NCI-H1417 treated with DMSO at 0.1 percent for 48 hours (cell line): Measurements from ENCODE around the gene KDM4C.
"Not testable (repeated sequence)": the region's sequence is repeated elsewhere in the genome, so short reads cannot be mapped to it uniquely, and the experiment has no call there.

Experiments used
- DNase-seq: peaks from one replicate; lab custom pipeline; 2025; lab: John Stamatoyannopoulos, UW

KDM4C gene

DNA sequence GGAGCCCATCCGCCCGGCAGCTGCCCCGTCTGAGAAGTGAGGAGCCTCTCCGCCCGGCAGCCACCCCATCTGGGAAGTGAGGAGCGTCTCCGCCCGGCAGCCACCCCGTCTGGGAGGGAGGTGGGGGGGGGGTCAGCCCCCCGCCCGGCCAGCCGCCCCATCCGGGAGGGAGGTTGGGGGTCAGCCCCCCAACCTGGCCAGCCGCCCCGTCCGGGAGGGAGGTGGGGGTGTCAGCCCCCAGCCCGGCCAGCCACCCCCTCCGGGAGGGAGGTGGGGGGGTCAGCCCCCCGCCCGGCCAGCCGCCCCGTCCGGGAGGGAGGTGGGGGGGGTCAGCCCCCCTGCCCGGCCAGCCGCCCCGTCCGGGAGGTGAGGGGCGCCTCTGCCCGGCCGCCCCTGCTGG is 49.9 kb downstream of the KDM4C start:
- not testable (repeated sequence) for DNase-seq

DNA sequence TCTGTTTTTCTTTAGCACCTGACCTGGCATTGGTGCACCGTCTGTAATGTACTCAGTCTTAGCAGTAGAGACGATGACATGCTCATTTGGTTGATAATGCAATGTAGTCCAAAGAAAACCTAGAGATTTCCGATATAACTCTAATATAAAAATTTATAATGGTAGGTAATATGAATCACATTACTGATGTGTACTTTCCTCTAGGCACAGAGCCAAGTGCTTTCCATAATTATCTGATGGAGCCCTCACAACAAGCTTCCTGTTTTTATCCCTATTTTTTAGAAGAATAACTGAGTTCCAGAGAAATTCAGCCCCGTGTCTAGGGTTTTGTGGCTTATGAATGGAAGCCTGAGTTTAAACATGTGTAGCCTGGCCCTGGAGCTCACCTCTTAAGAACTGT is 53.7 kb downstream of the KDM4C start:
- no peak for DNase-seq

DNA sequence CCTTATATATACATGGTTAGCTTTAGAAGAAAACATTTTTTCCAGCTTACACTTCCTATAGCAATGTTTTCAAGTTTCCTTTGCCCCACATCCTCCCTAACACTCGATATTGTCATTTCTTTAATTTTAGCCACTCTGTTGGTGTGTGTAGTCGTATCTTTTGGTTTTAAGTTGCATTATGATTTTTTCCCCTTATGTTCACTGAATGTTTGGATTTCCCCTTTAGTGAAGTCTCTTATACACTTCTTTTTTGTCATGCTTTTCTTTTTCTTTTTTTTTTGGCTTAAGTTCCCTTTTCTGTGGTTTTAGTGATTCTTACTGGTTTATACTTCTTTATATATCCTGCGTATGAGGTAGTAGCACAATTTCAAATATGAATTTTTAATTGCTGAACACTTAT is 58.8 kb downstream of the KDM4C start:
- DNase-seq, result no peak

DNA sequence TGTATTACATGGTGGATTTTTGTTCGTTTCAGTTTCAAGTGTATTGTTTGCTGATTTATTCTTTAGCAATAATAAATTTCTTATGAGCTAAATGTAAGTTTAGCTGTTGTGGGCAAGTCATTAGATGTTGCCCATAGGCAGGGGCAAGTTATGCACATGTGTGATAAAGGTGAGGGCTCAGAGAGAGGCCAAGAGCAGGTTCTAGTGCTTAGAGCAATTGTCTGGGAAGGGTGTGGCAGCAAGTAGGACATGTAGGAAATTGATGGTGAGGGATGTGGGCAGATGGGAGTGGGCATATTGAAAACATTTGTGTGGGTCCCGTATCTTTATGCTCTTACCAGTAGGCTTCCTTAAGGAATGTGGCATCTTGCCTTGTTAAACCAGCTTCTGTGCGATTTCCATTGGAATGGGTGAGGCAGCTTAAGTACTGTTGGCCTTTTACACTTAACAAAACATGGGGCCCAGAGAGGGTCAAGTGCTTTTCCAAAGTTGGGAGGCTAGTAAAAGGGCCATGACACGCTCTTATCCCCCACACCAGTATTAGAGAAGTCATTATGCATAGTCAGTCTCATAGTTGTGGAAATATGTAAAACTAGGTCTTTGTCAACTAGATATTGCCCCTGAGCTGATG is 60.6 kb downstream of the KDM4C start:
- no peak for DNase-seq

DNA sequence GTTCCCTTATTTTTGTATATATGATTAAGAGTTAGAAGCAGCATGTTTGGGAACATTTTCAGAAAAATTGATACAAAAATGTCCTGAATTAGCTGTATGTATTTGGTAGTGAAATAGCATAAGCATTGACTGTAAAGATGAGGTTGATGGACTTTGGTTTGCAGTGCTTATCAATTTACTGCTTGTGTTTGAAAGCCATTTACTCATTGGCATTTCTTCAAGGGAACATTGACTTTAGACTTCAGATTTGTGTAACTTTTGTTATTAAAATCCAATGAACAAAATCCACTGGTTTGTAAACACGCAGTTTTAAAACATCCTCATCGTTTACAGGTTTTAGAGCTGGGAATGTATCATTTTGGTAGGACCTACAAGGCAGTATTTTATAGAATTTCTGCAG is 61.3 kb downstream of the KDM4C start:
- DNase-seq, result no peak

DNA sequence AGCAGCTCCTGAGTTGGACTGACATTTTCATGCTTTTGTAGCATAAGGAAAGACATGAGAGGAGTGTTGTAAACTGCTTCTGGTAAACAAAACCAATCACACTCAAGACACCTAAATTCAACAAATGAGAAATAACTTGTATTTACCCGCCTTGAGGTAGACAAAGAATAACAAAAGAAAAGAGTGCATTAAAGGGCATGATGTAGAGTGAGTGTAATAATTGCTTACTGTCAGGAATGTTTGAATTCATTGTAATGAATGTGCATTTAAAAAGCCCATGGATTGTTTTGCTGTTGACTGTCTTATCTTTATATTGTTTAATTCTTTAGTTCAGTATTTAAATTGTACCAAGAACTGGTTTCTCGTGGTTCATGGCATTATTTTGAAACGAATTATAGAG is 61.8 kb downstream of the KDM4C start:
- DNase-seq, result no peak

DNA sequence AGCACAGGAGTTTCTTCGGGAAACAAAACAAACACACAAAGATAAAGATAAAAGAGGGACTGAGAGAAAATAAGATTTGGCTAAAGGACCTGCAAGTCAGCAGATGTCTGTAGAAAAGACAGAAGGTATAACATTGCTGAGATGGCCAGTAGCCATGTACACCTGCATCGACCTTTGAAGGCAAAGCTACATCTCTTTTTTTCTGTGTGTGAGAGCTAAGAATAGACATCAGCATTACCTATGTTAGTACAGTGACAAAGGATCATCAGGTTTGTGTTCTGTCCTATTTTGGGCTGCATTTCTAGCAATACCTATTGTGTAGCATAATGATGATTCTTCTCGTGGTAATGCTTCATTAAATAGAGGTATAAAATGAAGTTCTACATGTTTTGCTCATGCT is 64.9 kb downstream of the KDM4C start:
- DNase-seq, result no peak

DNA sequence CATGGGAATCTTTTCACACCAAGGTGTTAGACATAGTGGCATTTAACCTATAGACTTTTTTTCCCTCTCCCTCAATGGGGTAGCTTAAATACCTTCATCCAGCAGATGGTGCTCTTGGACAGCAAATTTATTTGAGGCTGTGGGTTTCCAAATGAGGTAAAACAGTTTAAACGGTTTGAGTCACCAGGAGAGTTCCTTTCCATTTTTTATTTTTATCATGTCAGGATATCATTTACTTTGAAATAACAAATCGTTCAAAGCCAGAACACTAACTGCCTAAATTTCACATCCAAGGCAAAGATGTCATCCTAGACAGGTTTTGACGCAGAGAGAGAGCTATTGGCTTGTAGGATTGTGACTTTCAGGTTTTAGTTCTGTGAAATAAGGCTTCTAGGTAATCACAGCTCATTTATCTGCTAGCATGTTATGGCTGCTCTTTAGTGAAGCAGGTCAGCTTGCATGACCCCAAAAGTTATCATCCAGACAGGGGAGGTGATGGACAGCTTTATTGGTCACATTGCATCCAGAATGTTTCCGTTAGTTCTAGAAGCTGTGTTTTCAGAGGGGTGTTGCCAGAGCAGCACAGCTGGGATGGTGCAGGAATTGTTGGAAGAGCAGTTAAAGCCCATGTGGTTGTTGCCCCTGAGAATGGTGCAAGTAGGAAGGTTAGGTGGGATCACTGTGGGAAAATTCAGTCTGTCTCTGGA is 69.8 kb downstream of the KDM4C start:
- DNase-seq, result peak; percentile 11

DNA sequence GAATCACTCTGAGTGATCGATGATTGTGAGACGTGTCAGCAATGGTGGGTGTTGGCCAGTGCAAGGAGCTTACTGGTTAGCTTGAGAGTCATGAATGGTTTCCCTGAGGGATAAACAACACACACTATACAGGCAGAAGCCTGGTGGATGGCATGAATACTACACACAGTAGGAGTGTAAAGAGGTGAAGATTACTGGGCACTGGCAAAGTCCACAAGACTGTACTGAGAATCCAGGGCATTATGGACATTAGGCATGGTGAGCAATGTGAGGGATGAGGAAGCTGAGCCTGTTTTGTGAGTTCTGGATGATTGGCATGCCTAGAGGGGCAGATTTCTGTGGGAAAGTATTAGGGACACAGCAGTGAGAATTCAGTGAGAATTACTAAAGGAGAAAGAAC is 71.3 kb downstream of the KDM4C start:
- DNase-seq, result no peak

DNA sequence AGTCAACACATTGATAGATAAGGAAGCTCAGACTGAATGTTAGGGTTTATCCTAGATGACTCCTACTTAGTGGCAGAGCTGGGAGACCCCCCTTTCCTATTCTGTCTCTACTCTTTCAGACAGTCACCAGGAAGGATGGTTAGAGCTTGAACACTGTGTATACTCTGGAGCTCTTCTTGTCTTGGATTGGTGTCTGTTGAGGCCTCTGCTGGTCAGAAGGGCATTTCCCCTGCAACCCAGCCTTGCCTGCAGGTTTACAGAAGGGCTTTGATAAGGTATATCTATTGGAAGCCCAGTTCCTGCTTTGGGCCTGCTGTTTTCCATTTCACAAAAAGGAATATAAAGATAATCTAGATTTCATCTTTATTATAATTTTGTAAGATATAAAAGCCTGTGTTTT is 71.8 kb downstream of the KDM4C start:
- DNase-seq, result no peak

DNA sequence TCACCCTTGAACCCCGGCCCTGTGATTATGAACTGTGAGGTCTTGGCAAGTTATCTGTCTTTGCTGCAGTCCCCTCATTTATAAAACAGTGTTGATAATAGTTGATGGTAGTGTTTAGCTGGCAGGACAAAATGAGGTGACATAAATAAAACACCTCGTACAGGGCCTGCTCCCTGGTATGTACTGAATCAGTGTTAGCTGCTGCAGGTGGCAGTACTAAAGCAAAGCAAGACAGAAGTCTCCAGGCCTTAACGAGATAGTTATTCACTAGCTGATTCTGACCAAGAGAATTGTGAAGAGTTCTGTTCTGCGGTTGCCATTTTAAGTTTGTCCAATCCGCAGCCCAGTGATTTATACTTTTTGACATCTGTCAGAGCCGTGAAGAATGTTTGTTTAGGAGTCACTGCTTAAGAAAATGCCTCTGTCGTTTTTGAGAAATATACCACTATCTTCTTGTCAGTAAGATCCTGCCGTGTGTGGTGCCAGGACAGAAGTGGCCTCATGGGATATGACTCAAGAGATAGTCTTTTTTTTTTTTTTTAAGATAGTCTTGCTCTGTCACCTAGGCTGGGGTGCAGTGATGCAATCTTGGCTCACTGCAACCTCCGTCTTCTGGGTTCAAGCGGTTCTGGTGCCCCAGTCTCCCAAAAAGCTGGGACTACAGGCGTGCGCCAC is 75.9 kb downstream of the KDM4C start:
- no peak for DNase-seq

DNA sequence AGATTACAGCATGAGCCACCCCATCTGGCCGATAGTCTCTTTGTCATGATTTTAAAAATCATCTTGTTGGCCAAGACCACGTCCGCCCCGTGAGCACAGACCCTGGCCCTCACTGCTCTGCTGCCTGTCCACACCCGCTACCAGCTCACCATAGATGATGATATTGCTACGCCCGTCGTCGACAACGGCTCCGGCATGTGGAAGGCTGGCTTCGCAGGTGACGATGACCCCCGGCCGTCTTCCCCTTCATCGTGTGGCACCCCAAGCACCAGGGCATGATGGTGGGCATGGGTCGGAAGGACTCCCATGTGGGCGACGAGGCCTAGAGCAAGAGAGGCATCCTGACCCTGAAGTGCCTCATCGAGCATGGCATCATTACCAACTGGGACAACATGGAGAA is 76.5 kb downstream of the KDM4C start:
- no peak for DNase-seq

DNA sequence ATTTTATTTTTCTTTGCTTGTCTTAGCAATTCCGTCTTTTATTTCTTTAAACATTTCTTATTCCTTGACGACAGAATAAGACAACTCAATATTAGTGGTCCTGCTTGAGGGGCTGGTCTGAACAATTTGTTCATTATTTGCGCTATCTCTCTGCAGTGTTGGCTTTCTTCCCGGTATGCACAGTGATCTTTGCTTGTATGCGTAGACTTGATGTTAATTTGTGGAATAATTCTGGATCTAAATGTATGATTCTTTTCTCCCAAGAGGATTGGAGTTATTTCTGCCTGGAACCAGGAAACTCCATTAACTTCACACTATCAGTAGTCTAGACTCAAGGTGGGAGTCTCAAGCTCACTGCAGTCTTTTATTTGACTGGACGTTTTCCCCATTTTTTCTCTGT is 80.4 kb downstream of the KDM4C start:
- no peak for DNase-seq

DNA sequence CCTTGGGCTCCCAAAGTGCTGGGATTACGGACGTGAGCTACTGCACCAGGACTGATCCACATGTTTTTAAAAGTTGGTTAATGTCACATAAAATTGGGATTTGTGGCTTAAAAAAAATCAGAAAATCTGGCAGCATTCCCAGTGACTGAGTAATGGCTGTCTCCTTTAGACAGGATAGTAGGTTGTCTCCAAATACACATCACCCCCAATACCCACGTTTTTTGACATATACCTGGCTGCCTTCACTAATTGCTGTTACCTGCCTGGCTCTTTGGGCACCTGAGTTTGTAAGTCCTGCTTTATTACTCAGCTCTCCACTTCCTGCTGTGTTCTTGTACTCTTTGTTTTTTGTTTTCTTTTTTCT is 84.8 kb downstream of the KDM4C start:
- DNase-seq, result no peak

DNA sequence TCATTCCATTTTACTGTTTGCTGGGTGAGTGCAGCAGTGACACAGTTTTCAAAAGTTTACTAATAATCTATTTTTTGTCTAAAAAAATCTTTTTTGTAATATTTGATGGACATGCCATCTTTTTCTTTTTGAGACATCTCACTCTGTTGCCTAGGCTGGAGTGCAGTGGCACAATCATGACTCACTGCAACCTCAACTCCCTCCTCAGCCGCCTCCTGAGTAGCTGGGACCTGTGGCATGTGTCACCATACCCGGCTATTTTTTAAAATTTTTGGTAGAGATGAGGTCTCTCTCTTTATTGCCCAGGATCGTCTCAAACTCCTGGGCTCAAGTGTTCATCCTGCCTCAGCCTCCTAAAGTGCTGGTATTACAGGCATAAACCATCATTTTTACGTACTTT is 86.0 kb downstream of the KDM4C start:
- no peak for DNase-seq

DNA sequence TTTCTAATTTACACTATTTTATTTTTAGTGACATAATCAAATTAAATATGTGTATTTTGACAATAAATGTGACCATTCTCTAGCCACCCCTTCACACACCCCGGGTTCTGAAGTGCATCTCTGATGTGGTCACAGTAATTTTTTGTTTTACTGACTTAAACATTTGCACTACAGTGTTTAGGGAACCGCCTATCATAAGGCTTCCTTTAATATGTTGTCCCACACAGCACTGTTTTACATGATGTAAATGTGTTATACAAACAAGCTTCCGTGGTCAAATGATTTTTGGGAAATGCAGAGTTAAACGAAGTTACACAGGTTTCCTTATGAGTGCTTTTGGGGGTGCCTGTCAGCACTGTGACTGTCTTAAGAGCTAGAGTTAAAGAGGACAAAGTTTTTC is 86.5 kb downstream of the KDM4C start:
- DNase-seq, result no peak

DNA sequence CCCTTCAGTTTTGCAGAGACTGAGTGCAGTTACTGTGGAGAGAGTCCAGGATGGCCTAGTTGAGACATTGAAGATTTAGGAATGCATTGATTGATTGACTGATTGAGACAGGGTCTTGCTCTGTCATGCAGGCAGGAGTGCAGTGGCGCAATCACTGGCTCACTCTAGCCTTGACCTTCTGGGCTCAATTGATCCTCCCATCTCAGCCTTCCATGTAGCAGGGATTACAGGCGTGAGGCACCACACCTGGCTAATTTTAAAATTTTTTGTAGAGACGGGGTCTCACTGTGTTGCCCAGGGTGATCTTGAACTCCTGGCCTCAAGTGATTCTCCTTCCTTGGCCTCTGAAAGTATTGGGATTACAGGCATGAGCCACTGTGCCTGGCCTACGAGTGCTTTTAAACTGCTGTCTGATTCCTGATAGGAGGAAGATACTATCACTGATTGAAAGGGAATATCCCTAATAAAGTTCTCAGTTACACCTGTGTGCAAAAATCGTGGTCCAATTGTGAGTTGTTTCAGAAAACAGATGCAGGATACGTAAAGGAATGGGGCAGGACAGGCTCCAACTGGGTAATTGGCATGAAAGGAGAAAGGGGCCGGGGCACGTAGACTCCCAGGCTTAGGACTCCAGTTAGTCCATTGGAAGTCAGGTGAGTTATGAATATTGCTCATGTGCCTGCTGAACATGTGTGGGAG is 87.5 kb downstream of the KDM4C start:
- no peak for DNase-seq

DNA sequence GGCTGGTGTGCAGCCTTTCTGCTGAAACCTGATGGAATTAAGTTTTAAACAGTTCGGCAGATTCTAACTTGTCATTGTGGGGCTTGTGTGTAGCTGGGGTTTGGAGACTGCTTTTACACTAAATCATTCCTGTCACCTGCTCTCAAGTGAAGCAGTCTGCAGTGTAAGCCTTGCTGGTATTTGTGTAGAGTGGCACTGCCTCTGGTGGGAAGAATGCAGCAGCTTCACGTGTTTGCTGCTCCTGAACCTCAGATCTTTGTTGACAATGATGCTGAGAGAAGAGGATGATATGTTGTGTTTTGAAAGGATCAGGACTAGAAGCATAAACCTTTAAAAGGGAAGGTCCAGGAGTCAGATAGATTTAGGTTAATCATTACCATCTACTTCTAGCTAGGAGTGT is 88.1 kb downstream of the KDM4C start:
- DNase-seq, result no peak

DNA sequence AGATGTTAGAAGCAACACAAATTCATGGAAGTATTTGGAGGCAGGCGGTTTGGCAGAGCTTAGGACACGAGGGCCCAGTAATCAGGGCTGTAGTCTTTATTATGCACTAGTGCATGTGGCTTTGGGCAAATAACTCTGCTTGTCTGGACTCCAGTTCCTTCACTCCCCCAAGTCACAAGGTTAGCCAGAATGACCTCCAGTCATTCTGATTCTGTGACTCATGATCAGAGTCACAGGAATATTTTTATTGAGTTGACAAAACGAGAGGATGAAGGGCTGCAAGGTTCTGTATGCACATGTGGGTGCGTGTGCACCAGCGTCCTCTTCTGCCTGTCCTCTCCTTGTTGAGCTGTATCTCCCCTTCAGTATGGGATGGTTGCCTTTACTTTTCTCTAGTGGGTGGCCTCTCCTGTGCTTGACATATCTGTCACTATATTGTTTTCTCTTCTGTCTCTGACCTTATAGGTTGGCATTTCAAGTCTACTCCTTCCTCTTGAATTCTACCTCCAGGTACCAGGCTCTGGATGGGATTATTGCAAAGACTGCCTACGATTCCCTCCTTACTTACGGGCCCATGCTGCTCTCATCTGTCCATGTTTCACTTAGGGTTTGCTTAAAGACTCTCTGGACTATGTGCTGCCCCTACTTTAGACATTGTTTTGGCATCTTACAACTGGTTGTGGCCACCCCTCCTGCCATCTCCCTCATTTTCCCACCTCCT is 94.6 kb downstream of the KDM4C start:
- DNase-seq, result no peak

DNA sequence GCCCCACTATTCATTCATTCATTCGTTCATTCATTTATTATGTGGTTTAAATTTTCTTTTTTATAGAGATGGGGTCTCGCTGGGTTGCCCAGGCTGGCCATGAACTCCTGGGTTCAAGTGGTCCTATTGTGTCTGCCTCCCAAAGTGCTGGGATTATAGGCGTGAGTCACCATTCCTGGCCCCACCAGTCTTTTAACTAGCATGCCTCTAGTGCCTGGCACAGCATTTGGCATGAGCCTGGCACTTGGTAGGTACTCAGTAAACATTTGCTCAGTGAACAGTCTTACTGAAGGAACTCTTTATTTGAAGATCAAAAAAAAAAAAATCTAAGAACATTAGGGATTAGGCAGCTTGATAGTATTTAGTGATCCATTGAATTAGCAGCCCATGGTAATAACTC is 98.1 kb downstream of the KDM4C start:
- DNase-seq, result no peak

DNA sequence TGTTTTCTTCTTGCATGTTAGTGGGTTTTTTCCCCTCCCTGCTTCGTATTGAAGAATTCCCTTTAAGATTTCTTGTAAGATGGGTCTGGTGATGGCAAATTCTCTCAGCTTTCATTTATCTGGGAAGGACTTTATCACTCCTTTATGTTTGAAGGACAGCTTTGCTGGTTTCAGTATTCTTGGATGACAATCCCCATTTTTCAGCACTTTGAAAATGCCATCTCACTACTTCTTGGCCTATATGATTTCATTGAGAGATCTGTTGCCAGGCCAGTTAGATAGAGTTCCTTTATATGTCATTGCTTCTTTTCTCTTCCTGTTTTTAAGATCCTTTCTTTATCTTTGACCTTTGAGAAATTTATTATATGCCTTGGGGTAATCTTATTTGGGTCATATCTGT is 106.3 kb downstream of the KDM4C start:
- no peak for DNase-seq
